ENCODE data around the gene YPEL3. TPM values are rescaled to one million over a fixed set of nuclear protein-coding genes. Genes with fewer than 3 reads are reported as not detected.

YPEL3 gene
- total and polyA plus RNA-seq, 2 of the 8 experiments (the other 6 are each of a cell fraction or from before 2014, with no cell fraction given), result 40.3 to 53.3 TPM

DNA sequence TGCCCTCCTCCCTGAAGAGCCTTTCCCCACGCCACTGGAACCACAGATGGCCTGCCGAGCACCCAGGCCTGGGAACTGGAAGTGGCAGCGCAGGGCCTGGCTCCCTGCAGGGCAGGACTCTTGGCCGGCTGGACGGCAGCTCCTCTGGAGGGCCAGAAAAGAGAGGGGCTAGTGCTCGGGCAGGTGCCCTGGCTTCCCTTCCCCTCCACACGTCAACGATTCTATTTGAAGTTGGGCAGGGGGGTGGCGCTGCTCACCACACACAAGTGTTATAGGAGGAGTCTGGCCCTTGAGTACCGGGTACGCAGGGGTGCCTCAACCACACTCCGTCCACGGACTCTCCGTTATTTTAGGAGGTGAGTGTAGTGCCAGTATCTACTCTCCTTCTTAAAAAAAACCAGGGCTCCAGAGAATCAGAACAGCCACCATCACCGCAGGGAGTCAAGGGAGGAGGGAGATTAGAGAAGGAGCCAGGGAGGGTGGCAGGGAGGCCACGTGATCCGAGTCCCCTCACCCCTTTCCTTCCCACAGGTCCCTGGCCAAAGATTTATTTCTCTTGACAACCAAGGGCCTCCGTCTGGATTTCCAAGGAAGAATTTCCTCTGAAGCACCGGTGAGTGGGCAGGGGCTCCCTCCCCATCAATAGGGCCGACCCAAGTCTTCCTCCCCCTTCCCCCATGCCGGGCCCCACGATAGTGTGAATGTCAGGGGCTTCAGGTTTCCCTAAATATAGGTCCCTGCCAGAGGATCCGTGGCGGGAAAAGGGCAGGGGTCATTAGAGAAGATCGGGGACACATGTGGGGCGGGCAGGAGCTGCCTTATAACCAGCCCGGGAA, 31.9 kb downstream of the YPEL3 start (continued):
- TF ChIP-seq, protein P1, sequence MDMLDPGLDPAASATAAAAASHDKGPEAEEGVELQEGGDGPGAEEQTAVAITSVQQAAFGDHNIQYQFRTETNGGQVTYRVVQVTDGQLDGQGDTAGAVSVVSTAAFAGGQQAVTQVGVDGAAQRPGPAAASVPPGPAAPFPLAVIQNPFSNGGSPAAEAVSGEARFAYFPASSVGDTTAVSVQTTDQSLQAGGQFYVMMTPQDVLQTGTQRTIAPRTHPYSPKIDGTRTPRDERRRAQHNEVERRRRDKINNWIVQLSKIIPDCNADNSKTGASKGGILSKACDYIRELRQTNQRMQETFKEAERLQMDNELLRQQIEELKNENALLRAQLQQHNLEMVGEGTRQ (IDR thresholded peaks at IDR 0.05; ENCODE audit: low read length), result peak; percentile 40; the same call in 1 of the 2 replicates
- no peak for TF ChIP-seq JUN (IDR thresholded peaks at IDR 0.05; ENCODE audit: low read depth, low read length)
- TF ChIP-seq POLR2A (IDR thresholded peaks at IDR 0.05; ENCODE audit: control extremely low read depth in 1 of 2, low read depth in 2 of 2, low read length in 2 of 2), result no peak
- no peak for TF ChIP-seq CREB1 (IDR thresholded peaks at IDR 0.05)
- TF ChIP-seq NANOG (IDR thresholded peaks at IDR 0.05; ENCODE audit: insufficient read depth, low read depth, low read length, poor library complexity, severe bottlenecking), result no peak
- TF ChIP-seq CTBP2 (IDR thresholded peaks at IDR 0.05; ENCODE audit: borderline replicate concordance, insufficient read depth, insufficient read length, low read length), result peak; percentile 50
- TF ChIP-seq BRCA1 (IDR thresholded peaks at IDR 0.05; ENCODE audit: low read depth, low read length), result no peak
- no peak for TF ChIP-seq SRF (IDR thresholded peaks at IDR 0.05; ENCODE audit: low read depth, low read length)
- TF ChIP-seq FOSL1 (IDR thresholded peaks at IDR 0.05; ENCODE audit: insufficient read depth, low read depth, low read length), result no peak
- no peak for TF ChIP-seq BACH1 (IDR thresholded peaks at IDR 0.05; ENCODE audit: low read length)
- no peak for TF ChIP-seq BCL11A (IDR thresholded peaks at IDR 0.05; ENCODE audit: low read depth in 2 of 2, low read length in 2 of 2)
- TF ChIP-seq, protein P2, sequence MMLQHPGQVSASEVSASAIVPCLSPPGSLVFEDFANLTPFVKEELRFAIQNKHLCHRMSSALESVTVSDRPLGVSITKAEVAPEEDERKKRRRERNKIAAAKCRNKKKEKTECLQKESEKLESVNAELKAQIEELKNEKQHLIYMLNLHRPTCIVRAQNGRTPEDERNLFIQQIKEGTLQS (IDR thresholded peaks at IDR 0.05; ENCODE audit: insufficient read depth, low read depth, low read length), result 0 out of 2 replicates have a peak, but pooled peaks have one; percentile 32
- TF ChIP-seq RFX5 (IDR thresholded peaks at IDR 0.05; ENCODE audit: borderline replicate concordance, low read depth, low read length), result no peak
- peak; percentile 73 for TF ChIP-seq SAP30 (IDR thresholded peaks at IDR 0.05; ENCODE audit: insufficient read depth, insufficient replicate concordance, low read length)
- peak in 1 of 2 experiments; percentile 9; a peak in 1 of 4 replicates for TF ChIP-seq RAD21 (IDR thresholded peaks at IDR 0.05 in 1 of 2, conservative IDR thresholded peaks at IDR 0.05 in 1 of 2; ENCODE audit: low read depth in 2 of 2, low read length in 2 of 2)
- no peak for TF ChIP-seq TCF12 (IDR thresholded peaks at IDR 0.05; ENCODE audit: low read depth, low read length)
- no peak for TF ChIP-seq SIRT6 (IDR thresholded peaks at IDR 0.05; ENCODE audit: low read length)
- no peak for TF ChIP-seq YY1 (IDR thresholded peaks at IDR 0.05; ENCODE audit: low read depth, low read length)
- TF ChIP-seq, protein P3, sequence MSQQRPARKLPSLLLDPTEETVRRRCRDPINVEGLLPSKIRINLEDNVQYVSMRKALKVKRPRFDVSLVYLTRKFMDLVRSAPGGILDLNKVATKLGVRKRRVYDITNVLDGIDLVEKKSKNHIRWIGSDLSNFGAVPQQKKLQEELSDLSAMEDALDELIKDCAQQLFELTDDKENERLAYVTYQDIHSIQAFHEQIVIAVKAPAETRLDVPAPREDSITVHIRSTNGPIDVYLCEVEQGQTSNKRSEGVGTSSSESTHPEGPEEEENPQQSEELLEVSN (IDR thresholded peaks at IDR 0.05), result 0 out of 2 replicates have a peak, but pooled peaks have one; percentile 18
- TF ChIP-seq CHD1 (IDR thresholded peaks at IDR 0.05; ENCODE audit: low read depth, low read length), result no peak
- TF ChIP-seq CEBPB (IDR thresholded peaks at IDR 0.05; ENCODE audit: low read depth, low read length), result no peak
